Common myeloid progenitor, CD34-positive (primary cell): ENCODE results near the gene OR4N2.
"Not testable (repeated sequence)": the region's sequence is repeated elsewhere in the genome, so short reads cannot be mapped to it uniquely, and the experiment has no call there.

Experiments
- CTCF ChIA-PET: fragments of 350-600 bp; sonication (Branson Sonifier 250); formaldehyde crosslinking; loops from one replicate; lab custom pipeline; 2021; ENCODE audit warnings: antibody characterized with exemption; lab: Charles Lee
- POLR2A ChIA-PET: fragments of 350-600 bp; sonication (Branson Sonifier 250); formaldehyde crosslinking; loops from one replicate; lab custom pipeline; 2021; ENCODE audit warnings: antibody characterized with exemption; lab: Charles Lee
- DNase-seq, 3 donors: peaks; one replicate each; pipeline versions ENCODE4 v3.0.0 to v3.0.0-alpha.2; 2013
- H3K27ac ChIP-seq, 2 experiments: 1 replicate in 1 of 2; 2 replicates in 1 of 2; pipeline ENCODE4 v1.7.0; 2013; ENCODE audit warnings: inconsistent platforms in 2 of 2, low read length in 2 of 2, mild to moderate bottlenecking in 2 of 2, low read depth in 1 of 2, moderate library complexity in 1 of 2; ENCODE audit not compliant: severe bottlenecking in 2 of 2, insufficient read depth in 1 of 2, poor library complexity in 1 of 2
- H3K27me3 ChIP-seq, 5 experiments: replicated peaks in 2 of 5; 1 replicate in 3 of 5; 2 replicates in 2 of 5; pipeline versions ENCODE4 v1.6.1 to v1.7.0; 2013; ENCODE audit warnings: low read length in 4 of 5, mild to moderate bottlenecking in 2 of 5, moderate library complexity in 2 of 5, inconsistent platforms in 1 of 5; ENCODE audit not compliant: insufficient read depth in 5 of 5, control insufficient read depth in 4 of 5
- H3K36me3 ChIP-seq, 4 experiments: 1 replicate in 2 of 4; 2 replicates in 2 of 4; pipeline versions ENCODE4 v1.6.1 to v1.7.0; 2013; ENCODE audit warnings: low read length in 3 of 4, control low read depth in 1 of 4, mild to moderate bottlenecking in 1 of 4; ENCODE audit not compliant: control insufficient read depth in 4 of 4, insufficient read depth in 4 of 4
- H3K4me1 ChIP-seq, 4 experiments: 1 replicate in 3 of 4; 2 replicates in 1 of 4; pipeline versions ENCODE4 v1.6.1 to v1.7.1; 2013; ENCODE audit warnings: low read length in 3 of 4, mild to moderate bottlenecking in 3 of 4, control low read depth in 1 of 4, inconsistent platforms in 1 of 4, moderate library complexity in 1 of 4; ENCODE audit not compliant: control insufficient read depth in 4 of 4, insufficient read depth in 4 of 4; ENCODE audit errors: control extremely low read depth in 1 of 4
- H3K4me3 ChIP-seq, 7 experiments: 1 replicate in 4 of 7; 2 replicates in 3 of 7; pipeline versions ENCODE4 v1.5.1 to v1.7.0; 2013; ENCODE audit warnings: mild to moderate bottlenecking in 7 of 7, low read length in 6 of 7, moderate library complexity in 6 of 7, inconsistent platforms in 2 of 7, low read depth in 2 of 7, control low read depth in 1 of 7; ENCODE audit not compliant: insufficient read depth in 4 of 7, control insufficient read depth in 1 of 7; ENCODE audit errors: extremely low read depth in 1 of 7
- H3K9me3 ChIP-seq, 5 experiments: 1 replicate in 4 of 5; 2 replicates in 1 of 5; pipeline versions ENCODE4 v1.6.1 to v1.7.1; 2013; ENCODE audit warnings: low read length in 4 of 5, mild to moderate bottlenecking in 2 of 5, inconsistent platforms in 1 of 5, low read depth in 1 of 5, moderate library complexity in 1 of 5; ENCODE audit not compliant: control insufficient read depth in 4 of 5, insufficient read depth in 2 of 5; ENCODE audit errors: control extremely low read depth in 1 of 5
- WGBS: methylation state at CpG from one replicate; pipeline ENCODE4 v1.1.5; 2013; ENCODE audit not compliant: insufficient coverage; 5-methylcytosine and 5-hydroxymethylcytosine counted together

The OR4N2 gene

GRCh38 chr14:19834203-19834848 is 30.8 kb downstream of the OR4N2 start:
- peaks cover 0 to 13% (median 4%) of the 10 kb centered on the region in 5 experiments for H3K9me3 ChIP-seq
- POLR2A ChIA-PET, H3K4me1 ChIP-seq, H3K27ac ChIP-seq, H3K27me3 ChIP-seq, CTCF ChIA-PET, DNase-seq, H3K4me3 ChIP-seq, H3K36me3 ChIP-seq: not testable (repeated sequence)
- 88% methylated on average over 7 of the region's 8 CpGs for WGBS

DNA sequence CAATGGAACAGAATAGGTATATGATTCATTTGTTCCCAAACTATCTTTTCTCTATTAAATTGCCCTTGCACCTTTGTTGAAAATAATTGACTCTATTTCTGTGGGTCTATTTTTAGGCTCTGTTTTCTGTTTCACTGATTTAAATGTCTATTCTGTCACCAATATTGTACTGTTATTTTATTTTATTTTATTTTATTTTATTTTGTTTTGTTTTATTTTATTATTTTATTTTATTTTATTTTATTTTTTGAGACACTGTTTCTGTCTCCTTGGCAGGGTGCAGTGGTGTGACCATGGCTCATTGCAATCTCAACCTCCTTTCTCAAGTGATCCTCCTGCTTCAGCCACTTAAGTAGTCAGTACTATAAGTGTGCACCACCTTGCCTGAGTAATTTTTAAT is 34.9 kb downstream of the OR4N2 start:
- Histone ChIP-seq H3K4me3 (no peak overlapping the region), H3K27me3 (no peaks in the 10 kb centered on the region), H3K36me3 (no peaks in the 10 kb centered on the region), H3K4me1 (no peaks in the 10 kb centered on the region), H3K27ac (no peak overlapping the region), H3K9me3 (peaks cover 0 to 13% (median 4%) of the 10 kb centered on the region in 5 experiments)
- POLR2A ChIA-PET = no interaction called here
- no peak for DNase-seq
- CTCF ChIA-PET = no interaction called here

DNA sequence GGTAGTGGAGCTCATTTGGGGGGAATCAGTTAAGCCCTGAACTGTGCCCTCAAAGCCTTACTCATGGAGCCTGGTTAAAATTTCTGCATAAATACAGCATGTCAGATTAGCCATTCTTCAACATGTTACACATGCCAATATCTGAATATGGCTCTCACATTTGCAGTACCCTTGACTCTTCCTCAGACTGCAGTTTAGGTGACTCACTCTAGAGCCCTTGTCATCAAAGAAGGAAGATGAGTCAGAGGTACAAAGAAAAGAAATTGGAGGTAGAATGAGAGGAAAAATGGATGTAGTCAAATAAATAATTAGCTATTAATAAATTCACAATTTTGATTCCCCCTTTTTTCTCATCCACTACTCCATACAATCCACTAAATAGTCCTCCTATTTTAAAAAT is 47.8 kb downstream of the OR4N2 start:
- no peak overlapping the region for H3K27ac ChIP-seq
- H3K4me3 ChIP-seq = no peak overlapping the region
- DNase-seq = no peak
- H3K4me1 ChIP-seq = no peaks in the 10 kb centered on the region
- no peaks in the 10 kb centered on the region for H3K27me3 ChIP-seq
- no peaks in the 10 kb centered on the region for H3K36me3 ChIP-seq
- CTCF ChIA-PET = no interaction called here
- POLR2A ChIA-PET = no interaction called here
- H3K9me3 ChIP-seq = no peaks in the 10 kb centered on the region

- H3K9me3 ChIP-seq, H3K36me3 ChIP-seq, H3K4me3 ChIP-seq, H3K4me1 ChIP-seq, DNase-seq, H3K27me3 ChIP-seq, H3K27ac ChIP-seq, POLR2A ChIA-PET, CTCF ChIA-PET: not testable (repeated sequence)
- 96% methylated on average over 31 of the region's 39 CpGs for WGBS
These were observed 62.6 kb downstream of the OR4N2 start for GRCh38 chr14:19866061-19866669.

DNA sequence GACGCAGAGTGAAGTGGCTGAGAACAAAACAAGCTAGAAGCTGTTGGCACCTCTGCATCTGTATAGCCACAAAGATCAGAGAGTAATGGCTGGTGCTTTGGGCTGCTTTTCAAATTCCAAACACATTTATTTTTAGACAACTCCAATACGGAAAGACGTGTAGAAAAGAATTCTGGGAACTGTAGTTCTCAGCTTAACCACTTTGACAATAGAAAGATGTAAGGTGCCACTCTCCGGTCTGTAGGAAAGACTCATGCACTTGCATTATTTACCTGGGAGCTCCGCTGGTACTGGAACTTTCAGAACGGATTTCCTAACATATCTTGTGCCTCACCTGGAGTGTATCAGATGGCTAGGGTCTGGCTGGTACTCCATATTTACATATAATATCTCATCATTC is 69.6 kb downstream of the OR4N2 start:
- Histone ChIP-seq H3K27ac (no peak overlapping the region), H3K4me3 (no peak overlapping the region), H3K27me3 (peaks cover 0 to 5% (median 3%) of the 10 kb centered on the region in 5 experiments), H3K4me1 (no peaks in the 10 kb centered on the region), H3K9me3 (no peaks in the 10 kb centered on the region), H3K36me3 (no peaks in the 10 kb centered on the region)
- CTCF ChIA-PET = no interaction called here
- DNase-seq = no peak
- WGBS = 22% methylated on average over 3 of the region's 6 CpGs
- POLR2A ChIA-PET = no interaction called here

DNA sequence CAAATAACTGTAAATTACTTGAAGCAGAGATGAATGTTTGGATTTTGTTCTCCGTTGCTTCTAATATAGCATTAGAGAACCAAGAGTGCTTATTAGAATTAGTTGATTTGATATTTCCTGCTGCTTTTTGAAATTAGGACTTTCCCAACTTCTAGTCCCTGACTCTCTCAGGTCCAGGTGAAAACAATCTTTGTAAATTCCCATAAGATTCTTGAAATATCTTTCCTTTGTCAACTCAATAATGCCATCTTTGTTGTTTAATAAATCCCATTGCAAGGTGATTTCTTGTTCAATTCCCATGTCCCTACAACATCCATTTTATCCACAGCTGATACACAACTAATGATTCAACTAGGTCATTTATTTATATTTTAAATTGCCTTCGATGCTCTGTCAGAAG is 71.3 kb downstream of the OR4N2 start, which contains the start of gene OR4K2:
OR4K2 (plus strand) TSS at position 301 of the 400 bp plus-strand sequence. CDS start 1,126 bp downstream, outside the sequence.
- H3K36me3 ChIP-seq = no peaks in the 10 kb centered on the region
- no CpG with 5 or more reads among the region's 2 CpGs for WGBS
- POLR2A ChIA-PET = no interaction called here
- H3K9me3 ChIP-seq = no peaks in the 10 kb centered on the region
- H3K27me3 ChIP-seq = peaks cover 0 to 5% (median 3%) of the 10 kb centered on the region in 5 experiments
- no peak for DNase-seq
- H3K27ac ChIP-seq = no peak within 1 kb of the TSS
- no peak within 1 kb of the TSS for H3K4me3 ChIP-seq
- no peaks in the 10 kb centered on the region for H3K4me1 ChIP-seq
- CTCF ChIA-PET = no interaction called here

GRCh38 chr14:19878029-19878642 is 74.6 kb downstream of the OR4N2 start:
- Histone ChIP-seq H3K4me3 (no peak overlapping the region), H3K27me3 (peaks cover 0 to 5% (median 3%) of the 10 kb centered on the region in 5 experiments), H3K27ac (no peak overlapping the region), H3K9me3 (no peaks in the 10 kb centered on the region), H3K4me1 (no peaks in the 10 kb centered on the region), H3K36me3 (no peaks in the 10 kb centered on the region)
- ChIA-PET POLR2A (no interaction called here), CTCF (no interaction called here)
- DNase-seq = peak; percentile 2 to 14 (median 9)
